GM21381 (cell line): Measurements from ENCODE around the gene ALB.

ENCODE experiments used
- ATAC-seq: cut with Tn5 transposase; IDR thresholded peaks from one replicate; pipeline ENCODE4 v1.9.1; 2021; ENCODE audit warnings: mild to moderate bottlenecking, moderate library complexity; ENCODE audit not compliant: unreplicated experiment

Gene ALB

DNA sequence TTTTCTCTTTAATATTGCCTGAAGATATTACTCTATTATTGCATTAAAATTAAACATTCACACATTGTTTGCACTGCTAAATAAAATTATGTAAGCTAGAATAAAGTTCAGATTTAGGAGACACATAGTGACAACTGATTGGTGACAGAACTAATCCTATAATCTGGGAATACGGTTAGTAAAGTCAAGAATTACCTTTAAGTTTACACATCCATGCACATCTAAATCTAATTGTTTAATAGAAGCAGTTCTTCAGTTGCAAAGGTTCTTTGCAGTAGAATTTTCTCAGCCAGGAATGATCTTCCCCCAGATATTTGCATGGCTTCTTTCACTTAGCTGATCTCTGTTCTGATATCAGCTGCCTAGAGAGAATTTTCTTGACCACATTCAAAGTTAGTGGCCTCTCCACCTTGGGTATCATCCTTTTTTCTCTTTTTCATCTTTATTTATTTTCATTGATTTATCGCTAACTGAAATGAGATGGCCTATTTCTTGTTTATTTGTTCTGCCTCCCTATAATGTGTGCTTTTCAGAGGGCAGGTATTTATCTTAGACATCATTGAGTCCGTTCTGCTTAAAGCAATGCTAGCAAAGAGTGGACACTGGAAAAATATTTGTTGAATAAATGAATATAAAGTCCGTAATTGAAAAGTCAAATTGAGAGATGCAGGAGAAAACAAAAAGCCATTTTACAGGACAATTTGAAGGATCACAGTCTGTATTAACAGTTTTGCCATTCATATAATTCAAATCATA lies 44.5 kb downstream of the ALB start:
- no peak for ATAC-seq

DNA sequence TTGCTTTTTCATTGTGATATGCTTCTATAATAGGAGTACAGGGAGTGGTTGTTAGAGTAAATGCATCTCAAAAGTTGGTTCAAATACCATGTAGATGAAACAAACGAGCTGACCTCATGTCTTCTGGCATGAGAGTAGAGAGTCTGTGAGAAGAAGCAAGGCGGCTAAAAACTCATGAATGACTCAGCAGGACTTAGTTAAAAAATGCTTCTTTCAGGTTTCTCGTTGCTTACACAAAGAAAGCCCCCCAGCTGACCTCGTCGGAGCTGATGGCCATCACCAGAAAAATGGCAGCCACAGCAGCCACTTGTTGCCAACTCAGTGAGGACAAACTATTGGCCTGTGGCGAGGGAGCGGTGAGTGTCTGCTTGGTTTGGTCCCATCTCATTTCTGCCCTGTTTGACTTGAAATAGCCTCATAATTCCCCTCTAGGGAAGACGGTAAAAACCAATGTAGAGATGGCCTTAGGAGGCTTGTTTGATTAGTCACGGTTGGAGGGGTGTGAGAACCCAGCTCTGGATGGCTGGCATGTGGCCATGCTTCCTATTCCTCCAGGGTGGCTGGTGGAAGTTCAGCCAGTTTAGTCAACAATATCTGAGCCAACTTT lies 46.4 kb downstream of the ALB start:
- ATAC-seq, result no peak

DNA sequence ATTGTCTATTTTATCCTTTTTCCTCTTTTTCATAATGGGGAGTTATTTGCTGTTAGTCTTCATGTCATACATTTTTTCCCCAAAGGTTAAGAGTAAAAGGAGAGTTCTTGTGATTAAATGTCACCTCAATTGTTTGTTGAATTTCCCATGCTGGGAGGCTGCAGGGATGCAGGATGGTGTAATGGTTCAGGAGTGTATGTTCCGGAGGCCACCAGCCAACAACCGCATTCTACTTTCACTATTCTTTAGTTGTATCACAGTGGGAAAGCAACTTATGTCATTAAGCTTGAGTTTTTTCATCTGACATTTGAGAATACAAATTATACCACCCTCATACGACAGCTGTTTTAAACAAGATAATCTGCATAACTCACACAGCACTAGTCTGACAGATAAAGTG lies 47.3 kb downstream of the ALB start:
- no peak for ATAC-seq

DNA sequence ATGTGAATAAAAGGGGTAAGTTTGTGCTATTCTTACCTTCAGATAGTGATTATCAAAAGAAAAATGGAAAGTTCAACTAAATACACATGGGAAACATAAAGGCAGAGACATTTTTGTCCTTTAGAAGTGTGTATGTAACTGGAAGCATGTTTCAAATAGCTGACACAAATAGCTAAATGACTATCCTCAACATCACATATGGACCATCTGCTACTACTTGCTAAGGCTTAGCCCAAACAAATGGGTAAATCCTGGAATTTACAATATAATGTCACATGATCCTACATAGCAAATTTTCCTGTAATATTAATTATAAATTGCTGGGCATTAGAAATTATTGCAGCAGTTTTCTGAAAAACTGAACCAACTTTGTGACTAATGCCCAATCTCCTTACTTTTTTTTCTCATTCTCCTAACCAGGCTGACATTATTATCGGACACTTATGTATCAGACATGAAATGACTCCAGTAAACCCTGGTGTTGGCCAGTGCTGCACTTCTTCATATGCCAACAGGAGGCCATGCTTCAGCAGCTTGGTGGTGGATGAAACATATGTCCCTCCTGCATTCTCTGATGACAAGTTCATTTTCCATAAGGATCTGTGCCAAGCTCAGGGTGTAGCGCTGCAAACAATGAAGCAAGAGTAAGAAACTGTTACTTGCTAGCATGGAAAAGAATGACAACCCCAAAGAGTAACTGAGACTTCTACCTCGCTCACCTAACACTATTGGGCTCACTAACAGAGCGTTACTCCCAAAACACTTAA lies 48.1 kb downstream of the ALB start:
- ATAC-seq, result no peak

DNA sequence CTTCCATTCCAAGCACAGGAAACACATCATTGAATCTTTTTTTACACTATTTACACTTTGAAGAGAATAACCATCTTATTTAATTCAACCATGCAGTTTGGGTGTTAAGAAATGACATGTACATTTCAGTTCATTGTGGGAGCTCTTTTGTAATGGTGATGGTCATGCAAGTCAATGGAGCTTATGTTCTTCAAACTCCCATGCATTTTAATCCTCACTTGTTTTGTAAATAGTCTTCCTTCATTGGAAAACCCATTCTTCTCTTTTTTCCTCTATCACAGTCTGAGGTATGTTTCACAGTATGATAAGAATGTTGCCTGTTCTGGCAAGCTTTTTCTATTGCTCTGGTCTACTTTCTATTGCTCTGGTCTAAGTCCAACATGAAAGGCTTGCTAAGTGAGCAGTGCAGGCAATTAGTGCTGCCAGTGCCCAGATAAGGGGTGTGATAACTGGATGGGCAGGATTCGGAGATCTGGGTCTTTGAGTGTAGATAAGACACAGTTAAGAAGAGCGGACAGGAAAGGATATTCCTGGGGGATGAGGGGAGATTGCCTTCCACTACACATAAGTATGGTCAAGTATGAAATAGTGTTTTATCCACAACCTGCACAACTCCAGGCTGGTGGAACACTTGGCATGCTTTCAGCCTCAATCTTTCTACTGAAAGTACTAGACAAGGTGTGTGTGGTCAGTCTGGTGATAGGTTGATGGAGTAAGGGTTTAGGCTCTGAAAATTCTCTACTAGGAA lies 49.0 kb downstream of the ALB start:
- ATAC-seq, result no peak

DNA sequence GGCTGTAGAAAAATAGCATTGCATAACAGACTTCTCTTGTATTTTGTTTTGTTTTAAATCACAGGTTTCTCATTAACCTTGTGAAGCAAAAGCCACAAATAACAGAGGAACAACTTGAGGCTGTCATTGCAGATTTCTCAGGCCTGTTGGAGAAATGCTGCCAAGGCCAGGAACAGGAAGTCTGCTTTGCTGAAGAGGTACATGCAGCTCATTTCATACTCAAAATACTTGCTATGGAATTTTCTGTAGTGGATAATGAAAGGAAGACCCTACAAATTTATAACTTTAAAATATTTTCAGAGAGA lies 49.6 kb downstream of the ALB start:
- no peak for ATAC-seq

DNA sequence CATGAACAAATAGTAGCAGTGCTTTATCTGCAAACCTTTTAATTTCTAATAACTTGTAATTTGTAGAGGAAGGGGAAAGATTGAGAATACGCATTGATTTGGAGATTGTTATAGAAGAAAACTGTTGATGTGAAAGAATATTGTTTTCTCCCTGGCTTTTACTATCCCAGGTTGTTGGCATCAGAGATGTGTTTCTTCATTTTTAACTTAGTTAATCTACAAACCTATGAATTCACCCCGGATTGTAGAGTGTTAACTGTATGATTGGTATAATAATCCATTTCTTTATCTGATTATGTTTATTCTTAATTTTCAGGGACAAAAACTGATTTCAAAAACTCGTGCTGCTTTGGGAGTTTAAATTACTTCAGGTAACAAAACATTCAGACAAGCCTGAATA lies 50.8 kb downstream of the ALB start:
- ATAC-seq, result no peak

DNA sequence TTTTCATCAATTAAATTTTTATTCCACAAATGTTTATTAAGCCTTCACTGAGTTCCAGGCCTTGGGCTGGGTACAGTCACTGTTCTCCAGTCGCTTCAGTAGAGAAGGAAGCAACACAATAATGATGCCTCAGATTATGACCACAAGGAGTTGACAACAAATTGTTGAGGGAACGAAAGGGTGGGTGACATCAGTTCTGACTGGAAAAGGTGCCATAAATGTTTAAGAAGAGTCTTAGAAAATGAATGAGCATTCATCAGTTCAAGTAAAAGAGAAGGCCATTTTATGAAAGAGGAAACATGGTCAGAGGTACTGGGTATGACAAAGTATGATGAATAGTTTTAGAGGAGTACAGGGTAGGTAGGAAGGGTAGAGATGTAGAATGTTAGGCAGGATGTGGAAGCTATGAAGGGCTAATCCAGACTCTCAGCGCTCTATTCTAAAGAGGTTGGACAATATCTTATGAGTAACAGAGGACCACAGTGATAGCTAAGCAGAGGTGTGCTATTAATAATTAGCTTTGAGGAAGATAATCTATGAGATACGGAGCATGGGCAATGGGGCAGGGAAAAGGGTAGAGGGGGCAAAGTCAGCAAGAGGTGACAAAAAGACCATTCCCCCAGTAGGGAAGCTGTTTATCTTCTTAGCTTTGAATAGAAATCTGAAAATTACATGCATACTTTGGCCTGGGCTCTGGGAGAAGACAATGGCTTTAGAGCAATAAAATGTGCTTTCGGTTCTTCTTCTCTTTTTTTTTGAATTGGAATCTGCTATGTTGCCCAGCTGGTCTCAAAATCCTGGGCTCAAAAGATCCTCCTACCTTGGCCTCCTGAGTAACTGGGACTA lies 52.3 kb downstream of the ALB start:
- ATAC-seq, result no peak

DNA sequence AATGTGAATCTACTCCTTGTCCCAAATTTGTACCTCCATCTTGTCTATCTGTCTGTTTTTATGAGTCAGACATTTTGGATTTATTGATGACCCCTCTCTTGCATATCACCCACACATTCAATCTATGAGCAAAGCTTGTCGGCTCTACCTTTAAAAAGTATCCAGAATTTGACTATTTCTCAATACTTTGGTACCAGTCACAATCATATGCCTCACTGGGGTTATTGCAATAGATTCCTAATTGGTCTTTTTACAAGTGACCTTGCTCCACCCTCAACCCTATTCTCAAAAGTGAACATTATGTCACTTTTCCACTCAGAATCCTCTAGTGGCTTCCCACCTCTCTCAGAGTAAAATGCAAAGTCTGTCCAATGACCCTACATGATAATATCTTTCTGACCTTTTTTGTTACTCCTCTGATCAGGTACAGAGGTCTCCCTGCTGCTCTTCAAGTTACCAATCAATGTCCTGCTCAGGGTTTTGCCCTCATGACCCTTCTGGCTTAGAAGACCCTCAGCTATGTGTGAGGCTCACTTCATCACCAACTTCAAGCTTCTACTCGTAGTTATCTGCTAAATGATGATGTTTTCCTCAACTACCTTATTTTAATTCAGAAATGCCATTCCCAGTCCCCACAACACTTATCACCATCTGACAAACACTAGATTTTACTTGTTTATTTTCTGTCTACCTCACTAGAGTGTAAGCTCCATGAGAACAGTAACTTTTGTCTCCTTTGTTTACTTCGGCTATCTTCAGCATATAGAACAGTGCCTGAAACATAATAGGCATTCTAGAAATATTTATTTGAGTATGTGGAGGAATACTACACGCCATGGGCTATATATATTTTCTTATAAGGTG lies 54.3 kb downstream of the ALB start:
- no peak for ATAC-seq

DNA sequence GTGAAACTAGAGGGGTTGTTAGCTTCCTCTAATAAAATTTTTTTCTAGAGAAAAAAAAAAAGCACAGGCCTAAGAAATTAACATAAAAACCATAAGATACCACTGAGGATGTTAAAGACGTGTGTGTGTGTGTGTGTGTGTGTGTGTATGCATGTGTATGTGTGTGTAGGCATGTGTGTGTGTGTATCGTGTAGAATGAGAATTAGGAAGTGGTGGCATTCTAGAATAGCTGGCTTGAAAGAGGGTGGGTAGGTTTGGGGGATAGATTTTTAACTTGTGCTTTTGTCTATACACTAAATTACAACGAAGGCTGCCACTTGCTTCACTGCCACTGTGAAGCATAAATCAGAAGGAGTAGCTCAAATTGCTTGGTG lies 54.9 kb downstream of the ALB start:
- no peak for ATAC-seq

DNA sequence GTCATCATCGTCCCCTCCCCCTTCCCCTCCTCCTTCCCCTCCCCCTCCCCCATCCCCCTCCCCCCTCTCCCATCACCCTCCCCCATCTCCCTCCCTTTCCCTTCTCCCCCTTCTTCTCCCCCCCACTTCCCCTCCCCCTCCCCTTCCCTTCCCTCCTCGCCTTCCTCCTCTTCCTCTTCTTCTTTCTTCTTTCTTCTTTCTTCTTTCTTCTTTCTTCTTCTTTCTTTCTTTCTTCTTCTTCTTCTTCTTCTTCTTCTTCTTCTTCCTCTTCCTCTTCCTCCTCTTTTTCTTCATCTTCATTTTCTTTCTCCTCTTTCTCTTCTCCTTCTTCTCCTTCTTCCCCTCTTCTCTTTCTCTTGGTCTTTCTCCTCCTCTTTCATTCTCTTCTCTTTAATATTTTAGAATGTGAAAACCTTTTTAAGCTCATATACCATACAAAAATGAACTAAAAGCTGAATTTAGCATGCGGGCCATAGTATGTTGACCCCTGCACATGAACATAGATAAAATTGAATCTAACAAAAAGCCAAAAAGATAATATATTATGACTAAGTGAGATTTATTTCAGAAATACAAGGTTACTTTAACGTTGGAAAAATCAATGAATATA lies 56.9 kb downstream of the ALB start:
- ATAC-seq, result no peak

DNA sequence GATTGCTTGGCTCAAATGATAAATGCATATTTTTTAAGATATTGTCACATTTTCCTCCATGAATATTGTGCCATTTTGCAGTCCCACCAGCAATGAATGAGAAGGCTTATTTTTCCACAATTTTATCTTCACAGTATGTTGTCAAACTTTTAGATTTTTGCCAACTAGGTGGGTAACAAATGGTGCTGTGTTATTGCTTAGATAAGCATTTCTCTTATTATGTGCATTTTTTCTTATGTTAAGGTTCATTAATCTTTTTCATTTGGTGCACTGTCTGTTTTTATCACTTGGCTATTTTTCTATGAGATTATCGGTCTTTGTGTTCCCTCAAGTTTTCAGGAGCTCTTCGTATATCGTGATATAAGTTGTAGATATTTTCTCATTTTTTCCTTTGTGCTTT lies 64.1 kb downstream of the ALB start:
- no peak for ATAC-seq

DNA sequence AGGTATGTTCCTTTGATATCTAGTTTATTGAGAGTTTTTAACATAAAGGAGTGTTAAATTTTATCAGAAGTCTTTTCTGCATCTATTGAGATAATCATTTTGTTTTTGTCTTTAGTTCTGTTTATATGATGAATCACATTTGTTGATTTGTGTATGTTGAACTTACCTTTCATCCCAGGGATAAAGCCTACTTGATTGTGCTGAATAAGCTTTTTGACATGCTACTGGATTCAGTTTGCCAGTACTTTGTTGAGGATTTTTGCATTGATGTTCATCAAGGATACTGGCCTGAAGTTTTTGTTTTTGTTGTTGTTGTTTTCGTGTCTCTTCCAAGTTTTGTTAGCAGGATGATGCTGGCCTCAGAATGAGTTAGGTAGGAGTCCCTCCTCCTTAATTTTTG lies 66.6 kb downstream of the ALB start:
- ATAC-seq, result no peak
